ENCODE measurements around the gene WDTC1.
A peak's percentile ranks its signal among the peaks of the same experiment; 100 is the strongest.
"Not testable (repeated sequence)": the region's sequence is repeated elsewhere in the genome, so short reads cannot be mapped to it uniquely, and the experiment has no call there.

Gene WDTC1, protein sequence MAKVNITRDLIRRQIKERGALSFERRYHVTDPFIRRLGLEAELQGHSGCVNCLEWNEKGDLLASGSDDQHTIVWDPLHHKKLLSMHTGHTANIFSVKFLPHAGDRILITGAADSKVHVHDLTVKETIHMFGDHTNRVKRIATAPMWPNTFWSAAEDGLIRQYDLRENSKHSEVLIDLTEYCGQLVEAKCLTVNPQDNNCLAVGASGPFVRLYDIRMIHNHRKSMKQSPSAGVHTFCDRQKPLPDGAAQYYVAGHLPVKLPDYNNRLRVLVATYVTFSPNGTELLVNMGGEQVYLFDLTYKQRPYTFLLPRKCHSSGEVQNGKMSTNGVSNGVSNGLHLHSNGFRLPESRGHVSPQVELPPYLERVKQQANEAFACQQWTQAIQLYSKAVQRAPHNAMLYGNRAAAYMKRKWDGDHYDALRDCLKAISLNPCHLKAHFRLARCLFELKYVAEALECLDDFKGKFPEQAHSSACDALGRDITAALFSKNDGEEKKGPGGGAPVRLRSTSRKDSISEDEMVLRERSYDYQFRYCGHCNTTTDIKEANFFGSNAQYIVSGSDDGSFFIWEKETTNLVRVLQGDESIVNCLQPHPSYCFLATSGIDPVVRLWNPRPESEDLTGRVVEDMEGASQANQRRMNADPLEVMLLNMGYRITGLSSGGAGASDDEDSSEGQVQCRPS

DNA sequence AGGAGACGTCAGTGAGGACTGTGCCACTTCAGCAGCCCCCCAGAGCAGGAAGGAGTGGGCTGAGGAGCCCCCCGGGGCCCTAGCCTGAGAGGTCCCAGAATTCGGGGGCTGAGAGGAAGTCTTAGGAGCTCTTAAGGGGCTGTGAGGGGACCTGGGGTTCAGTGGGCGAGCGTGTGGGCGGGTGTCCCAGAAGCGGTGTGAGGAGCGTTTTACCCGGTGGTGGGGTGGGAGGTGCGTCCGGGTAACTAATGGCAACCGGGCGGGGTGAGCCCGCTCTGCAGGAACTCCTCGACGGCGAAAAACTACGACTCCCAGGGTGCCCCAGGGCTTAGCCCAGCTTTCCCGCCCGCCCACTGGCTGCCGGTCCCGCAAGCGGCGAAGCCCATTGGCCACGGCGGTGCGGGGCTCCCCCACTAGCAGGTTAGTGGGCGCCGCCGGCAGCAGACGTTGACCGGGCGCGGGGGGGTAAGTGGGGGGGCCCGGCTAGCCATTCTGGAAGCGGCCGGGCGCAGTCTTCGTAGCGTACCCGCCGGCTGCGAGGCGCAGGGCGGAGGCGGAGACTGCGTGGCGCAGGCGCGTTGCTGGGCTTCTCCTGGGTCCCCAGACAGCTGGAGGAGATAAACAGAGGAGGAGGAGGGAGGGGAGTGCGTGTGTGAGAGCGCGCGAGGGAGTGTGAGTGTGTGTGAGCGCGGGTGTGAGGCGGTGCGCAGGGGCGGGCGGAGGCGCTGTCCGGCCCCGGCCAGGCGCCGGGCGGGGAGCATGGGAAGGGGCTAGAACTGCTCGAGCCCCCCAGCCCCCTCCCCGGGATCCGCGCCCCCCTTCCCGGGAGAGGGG is at the start of gene WDTC1:
Gene WDTC1 (plus strand): TSS at position 584 of the 834 bp plus-strand sequence. CDS start 26,423 bp downstream, outside the sequence.
- peak; percentile 98 for DNase-seq

DNA sequence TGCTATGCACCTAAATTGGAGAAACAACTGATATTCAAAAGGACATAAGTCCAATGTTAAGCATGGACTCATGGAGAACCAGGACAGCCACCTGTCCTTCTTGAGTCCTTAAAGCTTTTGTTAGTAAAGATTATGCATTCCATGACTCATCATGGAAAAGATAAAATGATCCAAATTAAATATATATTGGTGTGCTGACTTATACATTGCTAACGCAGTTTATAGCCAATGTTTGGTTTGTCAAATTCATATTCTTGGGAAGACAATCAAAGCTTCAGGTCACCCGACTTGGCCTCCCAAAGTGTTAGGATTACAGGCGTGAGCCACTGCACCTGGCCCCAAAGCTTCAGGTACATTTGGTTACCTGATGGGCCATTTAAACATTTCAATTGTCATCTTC is 49.8 kb upstream of the WDTC1 start:
- DNase-seq: not testable (repeated sequence)

DNA sequence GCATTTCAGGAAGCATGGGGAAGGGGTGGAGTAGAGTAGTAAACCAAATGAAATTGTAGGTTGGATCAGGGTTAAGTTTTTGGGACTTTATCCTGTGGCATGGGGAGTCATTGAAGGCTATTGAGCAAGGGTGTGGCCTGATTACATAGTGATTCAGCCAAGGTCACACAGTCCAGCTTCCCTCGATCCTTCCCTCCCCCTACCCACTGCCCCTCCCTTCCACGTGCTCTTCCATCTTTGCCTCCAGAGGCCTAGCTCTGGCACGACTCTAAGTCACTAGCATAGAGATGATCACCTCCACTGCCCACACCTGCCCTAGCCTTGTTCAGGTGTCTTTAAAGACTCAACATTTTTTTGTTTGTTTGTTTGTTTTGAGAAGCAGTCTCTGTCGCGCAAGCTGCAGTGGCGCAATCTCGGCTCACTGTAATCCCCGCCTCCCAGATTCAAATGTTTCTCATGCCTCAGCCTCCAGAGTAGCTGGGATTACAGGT is 42.3 kb upstream of the WDTC1 start:
- no peak for DNase-seq

DNA sequence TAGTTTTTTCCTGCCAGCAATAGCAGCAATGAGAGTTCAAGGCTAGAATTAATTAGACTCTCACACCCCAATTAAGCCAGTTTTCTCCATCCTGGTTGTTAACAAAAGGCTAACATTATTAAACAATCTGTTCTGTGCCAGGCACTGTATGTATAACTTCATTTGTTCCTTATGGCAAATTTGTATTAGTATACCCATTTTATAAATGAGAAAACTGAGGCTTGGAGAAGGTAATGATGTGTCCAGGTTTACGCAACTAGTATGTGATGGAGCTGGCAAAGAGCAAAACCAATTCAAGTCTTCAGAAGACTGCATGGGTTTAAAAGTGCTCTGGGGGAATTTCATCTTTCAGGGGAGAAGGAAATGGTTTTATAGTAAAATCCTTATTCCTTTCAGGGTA is 41.2 kb upstream of the WDTC1 start:
- DNase-seq: no peak

DNA sequence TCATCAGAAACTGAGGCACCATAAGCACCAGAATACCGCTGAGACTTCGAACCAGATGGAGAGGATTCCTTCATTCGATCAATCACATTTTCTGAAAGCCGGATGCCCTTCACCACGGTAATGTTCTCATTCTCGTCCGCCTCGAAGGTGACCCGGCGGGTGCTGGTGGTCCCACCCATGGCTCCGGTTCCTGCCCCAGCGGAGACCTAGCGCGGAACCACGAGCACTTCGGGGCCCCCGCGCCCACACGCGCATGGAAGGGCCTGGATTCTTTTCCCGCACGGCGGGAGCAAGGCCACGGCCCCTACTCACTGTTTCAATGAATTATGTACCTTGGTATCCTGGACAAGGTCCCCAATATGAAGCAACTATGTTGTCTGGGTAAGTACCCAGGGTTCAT is 33.1 kb upstream of the WDTC1 start:
- no peak for DNase-seq

DNA sequence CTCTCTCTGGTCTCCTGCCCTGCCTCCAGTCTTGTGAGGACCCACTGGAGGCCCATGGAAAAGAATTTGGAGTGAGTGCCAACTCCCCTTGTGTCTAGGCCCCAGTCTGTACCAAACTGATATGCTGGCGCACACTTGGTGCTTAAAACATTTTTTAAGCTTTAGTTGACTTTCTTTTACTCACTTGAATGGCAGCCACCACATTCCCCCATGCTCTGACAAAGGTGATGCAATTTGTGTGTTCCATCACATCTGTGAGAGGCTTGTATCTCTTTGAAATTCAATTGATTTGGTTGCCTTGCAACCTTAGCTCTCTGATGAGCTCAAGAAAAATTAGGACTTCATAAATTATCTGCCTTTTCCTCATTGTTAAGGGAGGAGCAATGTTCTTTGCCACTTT is 30.5 kb upstream of the WDTC1 start:
- DNase-seq: no peak

DNA sequence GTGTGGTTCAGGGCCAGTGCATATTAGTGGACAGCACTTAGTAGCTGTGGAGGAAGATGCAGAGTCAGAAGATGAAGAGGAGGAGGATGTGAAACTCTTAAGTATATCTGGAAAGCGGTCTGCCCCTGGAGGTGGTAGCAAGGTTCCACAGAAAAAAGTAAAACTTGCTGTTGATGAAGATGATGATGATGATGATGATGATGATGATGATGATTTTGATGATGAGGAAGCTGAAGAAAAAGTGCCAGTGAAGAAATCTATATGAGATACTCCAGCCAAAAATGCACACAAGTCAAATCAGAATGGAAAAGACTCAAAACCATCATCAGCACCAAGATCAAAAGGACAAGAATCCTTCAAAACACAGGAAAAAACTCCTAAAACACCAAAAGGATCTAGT is 27.2 kb upstream of the WDTC1 start:
- not testable (repeated sequence) for DNase-seq

DNA sequence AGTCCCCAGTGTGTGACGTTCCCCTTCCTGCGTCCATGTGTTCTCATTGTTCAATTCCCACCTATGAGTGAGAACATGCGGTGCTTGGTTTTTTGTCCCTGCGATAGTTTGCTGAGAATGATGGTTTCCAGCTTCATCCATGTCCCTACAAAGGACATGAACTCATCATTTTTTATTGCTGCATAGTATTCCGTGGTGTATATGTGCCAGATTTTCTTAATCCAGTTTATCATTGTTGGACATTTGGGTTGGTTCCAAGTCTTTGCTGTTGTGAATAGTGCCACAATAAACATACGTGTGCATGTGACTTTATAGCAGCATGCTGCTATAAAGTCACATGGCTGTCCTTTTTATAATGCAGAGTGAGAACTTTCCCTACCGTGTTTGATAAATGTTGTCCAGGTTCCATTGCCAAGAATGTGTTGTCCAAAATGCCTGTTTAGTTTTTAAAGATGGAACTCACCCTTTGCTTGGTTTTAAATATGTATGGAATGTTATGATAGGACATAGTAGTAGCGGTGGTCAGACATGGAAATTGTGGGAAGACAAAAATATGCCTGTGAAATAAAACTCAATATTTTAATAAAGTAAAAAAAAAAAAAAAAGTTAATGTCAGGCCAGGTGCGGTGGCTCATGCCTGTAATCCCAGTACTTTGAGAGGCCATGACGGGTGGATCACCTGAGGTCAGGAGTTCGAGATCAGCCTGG is 26.1 kb upstream of the WDTC1 start:
- not testable (repeated sequence) for DNase-seq

DNA sequence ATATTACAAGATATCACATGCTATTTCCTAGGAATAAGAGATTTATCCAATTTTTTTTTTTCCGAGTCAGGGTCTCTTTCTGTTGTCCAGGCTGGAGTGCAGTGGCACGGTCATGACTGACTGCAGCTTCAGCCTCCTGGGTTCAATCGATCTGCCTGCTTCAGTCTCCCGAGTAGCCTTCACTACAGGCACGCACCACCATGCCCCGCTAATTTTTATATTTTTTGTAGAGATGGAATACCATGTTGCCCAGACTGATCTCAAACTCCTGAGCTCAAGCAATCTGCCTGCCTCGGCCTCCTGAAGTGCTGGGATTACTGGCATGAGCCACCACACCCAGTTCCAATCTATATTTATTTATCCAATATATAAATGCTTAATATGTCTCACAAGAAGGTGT is 18.0 kb upstream of the WDTC1 start:
- DNase-seq: no peak

DNA sequence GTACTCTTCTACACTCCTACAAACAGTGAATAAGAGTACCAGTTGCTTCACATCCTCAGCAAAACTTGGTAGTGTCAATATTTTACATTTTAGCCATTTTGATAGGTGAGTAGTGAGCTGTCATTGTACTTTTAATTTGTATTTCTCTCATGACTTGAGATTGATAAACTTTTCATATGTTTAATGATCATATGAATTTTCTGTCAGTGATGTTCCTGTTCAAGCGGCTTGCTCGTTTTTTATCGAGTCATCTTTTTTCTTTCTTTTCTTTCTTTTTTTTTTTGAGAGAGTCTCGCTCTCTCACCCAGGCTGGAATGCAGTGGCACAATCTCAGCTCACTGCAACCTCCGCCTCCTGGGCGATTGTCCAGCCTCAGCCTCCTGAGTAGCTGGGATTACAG is 17.0 kb upstream of the WDTC1 start:
- DNase-seq: no peak

DNA sequence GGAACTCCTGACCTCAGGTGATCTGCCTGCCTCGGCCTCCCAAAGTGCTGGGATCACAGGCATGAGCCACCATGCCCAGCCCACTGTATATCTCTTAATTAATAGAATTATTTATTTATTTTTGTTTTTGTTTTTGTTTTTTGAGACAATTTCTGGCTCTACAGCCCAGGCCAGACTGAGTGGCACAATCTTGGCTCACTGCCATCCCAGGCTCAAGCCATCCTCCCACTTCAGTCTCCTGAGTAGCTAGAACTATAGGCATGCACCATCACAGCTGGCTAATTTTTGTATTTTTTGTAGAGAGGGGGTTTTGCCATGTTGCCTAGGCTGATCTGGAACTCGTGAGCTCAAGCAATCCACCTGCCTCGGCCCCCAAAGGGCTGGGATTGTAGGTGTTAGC is 15.7 kb upstream of the WDTC1 start:
- no peak for DNase-seq

DNA sequence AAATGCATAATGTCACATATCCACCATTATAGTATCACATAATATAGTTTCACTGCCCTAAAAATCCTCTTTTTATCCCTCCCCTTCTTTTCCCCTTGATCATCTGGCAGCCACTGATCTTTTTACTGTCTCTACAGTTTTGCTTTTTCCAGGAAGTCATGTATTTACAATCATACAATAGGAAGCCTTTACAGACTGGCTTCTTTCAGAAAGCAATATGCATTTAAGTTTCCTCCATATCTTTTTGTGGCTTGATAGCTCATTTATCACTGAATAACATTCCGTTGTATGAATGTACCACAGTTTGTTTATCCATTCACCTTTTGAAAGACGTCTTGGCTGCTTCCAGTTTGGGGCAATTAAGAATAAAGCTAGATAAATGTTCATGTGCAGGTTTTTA is 14.3 kb upstream of the WDTC1 start:
- DNase-seq: no peak

DNA sequence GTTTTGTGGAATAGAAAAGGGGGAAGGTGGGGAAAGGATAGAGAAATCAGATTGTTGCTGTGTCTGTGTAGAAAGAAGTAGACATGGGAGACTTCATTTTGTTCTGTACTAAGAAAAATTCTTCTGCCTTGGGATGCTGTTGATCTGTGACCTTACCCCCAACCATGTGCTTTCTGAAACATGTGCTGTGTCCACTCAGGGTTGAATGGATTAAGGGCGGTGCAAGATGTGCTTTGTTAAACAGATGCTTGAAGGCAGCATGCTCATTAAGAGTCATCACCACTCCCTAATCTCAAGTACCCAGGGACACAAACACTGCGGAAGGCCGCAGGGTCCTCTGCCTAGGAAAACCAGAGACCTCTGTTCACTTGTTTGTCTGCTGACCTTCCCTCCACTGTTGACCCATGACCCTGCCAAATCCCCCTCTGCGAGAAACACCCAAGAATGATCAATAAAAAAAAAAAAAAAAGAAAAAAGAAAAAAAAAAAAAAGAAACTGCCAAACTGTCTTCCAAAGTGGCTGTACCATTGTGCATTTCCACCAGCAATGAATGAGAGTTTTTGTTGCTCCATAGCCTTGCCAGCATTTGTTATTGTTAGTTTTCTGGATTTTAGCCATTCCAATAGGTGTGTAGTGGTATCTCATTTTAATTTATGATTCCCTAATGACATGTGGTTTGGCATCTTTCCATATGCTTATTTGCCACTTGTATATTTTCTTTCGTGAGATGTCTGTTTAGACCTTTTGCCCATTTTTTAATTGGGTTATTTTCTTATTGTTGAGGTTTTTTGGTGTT is 13.5 kb upstream of the WDTC1 start:
- DNase-seq: not testable (repeated sequence)

DNA sequence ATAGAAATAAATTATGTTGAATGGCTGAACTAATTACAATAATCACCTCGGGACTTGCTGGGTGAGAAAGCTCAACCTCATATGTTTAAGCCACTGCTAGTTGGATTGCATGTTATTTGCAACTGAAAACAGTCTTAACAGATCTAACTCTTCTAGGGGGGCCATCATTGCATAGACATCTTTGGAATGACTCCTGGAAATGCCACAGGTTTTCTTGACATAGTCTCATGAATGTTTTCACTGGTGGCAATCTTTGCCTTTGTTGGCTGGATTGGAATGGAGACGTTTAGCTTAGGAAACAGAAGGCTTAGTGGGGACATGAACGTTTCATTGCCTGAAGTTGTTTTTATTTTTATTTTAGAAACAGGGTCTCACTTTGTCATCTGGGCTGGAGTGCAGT is 8.8 kb upstream of the WDTC1 start:
- no peak for DNase-seq

DNA sequence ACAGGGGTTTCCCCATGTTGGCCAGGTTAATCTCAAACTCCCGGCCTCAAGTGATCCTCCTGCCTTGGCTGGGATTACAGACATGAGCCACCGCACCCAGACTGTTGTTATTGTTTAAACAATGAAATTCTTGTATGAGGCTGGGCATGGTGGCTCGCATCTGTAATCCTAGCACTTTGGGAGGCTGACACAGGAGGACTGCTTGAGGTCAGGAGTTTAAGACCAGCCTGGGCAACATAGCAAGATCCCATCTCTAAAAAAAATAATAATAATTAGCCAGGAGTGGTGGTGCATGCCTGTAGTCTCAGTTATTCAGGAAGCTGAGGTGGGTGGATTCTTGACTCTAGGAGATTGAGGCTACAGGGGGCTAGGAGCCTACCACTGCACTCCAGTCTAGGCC is 6.7 kb upstream of the WDTC1 start:
- no peak for DNase-seq

DNA sequence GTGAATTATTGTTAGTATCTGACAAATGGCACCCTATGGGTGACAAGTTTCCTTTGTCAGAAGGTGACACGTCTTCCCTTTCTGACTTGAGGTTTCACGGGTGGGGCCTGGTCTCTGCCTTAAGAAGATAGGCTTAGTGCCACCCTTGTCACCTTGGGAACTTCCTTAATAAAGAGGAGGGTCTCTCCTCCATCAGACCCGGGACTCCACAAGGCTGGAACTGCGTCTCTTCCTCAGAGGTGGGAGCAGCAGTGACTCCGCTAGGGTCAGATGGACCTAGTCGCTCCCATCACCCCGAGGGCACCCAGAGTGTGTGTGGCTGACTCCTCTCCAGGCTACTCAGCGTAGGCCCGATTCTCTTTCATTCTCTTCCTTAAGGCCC is 774 bp upstream of the WDTC1 start:
- DNase-seq: peak; percentile 12

DNA sequence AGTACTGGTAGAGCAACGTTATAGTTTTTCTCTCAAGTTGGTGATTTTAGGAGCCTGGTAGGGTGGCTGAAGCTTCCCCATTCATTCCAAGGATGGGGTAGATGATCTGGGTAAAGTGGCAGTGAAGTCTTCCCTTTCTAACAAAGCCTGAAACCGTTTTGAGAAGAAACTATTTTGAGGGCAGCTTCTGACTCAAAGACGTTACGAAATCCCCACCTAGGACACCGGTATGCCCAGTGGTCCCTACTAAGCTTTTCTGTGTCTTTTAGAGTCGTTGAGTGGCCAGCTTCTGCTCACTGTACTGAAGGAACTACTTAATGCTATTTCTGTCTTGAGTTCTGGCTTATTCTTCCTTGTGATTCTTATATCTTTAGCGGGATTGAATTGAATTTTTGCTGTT is 1.4 kb downstream of the WDTC1 start:
- no peak for DNase-seq

DNA sequence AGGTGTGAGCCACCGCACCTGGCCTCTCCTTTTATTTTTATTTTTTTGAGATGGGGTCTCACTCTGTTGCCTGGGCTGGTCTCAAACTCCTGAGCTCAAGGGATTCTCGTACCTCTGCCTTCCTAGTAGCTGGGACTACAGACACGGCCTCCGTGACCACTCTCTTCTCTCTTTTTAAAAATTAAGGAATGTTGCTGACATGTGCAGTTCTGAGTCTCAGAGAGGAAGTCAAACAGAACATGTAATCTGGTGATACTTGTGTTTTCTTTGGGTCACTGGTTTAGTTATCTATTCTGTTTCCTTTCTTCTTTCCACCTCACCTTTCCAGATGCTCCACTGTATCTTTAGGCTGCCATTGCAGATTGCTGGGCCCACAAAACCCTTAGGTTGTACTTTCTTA is 2.7 kb downstream of the WDTC1 start:
- DNase-seq: no peak

DNA sequence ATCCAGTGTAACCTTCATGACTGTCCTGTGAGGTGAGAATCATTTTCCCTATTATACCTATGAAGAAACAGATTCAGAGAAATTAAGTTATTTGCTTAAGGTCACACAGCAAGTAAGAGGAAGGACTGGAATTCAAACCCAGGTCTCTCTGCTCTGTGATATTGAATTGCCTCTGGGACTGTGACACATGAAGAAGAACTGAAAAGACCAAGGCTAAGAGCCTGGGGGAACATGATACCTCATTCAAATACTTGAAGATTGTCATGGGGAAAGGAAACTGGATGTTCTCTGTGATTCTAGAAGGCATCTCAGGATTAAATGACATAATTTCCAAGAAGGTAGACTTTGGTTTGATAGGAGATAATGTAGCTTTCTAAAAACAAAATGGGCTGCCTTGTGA is 3.6 kb downstream of the WDTC1 start:
- DNase-seq: no peak

DNA sequence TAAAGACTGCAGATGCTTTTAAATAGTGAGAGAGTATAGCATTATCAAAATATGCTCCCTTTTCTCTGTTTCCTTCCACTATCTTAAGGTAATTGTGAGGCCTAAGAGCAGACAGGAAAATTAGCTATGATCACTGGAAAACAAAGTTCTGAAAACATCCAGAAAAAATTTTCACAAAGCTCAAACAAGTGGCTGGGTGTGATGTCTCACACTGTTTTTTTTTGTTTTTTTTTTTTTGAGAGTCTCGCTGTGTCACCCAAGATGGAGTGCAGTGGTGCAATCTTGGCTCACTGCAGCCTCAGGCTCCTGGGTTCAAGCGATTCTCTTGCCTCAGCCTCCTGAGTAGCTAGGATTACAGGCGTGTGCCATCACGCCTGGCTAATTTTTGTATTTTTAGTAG is 7.2 kb downstream of the WDTC1 start:
- no peak for DNase-seq

DNA sequence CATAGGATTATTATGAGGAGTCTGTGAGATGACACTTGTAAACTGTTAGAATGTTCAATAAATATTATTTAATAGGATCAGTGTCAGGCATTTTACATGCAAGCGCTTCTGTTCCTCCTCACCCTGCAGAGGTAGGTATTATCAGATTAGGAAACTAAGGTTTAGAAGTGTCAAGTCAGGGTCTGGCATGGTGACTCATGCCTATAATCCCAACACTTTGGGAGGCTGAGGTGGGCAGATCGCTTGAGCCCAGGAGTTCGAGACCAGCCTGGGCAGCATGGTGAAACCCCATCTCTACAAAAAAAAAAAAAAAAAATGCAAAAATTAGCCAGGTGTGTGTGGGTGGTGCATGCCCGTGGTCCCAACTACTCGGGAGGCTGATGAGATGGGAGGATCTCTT is 9.2 kb downstream of the WDTC1 start:
- not testable (repeated sequence) for DNase-seq

DNA sequence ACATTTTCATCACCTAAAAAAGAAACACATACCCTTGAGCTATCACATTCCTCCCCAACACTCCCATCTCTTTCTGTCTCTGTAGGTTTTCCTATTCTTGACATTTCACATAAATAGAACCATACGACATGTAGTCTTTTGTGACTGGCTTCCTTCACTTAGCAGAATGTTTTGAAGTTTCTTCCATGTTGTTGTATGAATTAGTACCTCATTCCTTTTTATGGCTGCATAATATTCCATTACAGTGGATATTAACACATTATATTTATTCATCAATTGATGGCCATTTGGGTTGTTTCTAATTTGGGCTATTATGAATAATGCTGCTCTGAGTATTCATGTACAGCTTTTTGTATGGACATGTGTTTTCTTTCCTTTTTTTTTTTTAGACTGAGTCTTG is 11.8 kb downstream of the WDTC1 start:
- no peak for DNase-seq
